Ishikawa (cell line): ENCODE measurements around the gene TRAPPC4.
A peak's percentile ranks its signal among the peaks of the same experiment; 100 is the strongest.

Experiments used
- CEBPB ChIP-seq: IDR thresholded peaks from 2 replicates; pipeline ENCODE4 v1.6.1; 2012
- CREB1 ChIP-seq: IDR thresholded peaks from 2 replicates; pipeline ENCODE4 v1.6.1; 2012; ENCODE audit warnings: low read depth
- EGR1 ChIP-seq: IDR thresholded peaks from 2 replicates; pipeline ENCODE4 v1.6.1; 2012
- EP300 ChIP-seq: IDR thresholded peaks from 2 replicates; pipeline ENCODE4 v1.6.1; 2012; ENCODE audit warnings: borderline replicate concordance
- FOXM1 ChIP-seq: IDR thresholded peaks from 2 replicates; pipeline ENCODE4 v1.6.1; 2012; ENCODE audit warnings: low read depth, borderline replicate concordance
- MAX ChIP-seq: IDR thresholded peaks from 2 replicates; pipeline ENCODE4 v1.6.1; 2012
- NFIC ChIP-seq: IDR thresholded peaks from 2 replicates; pipeline ENCODE4 v1.6.1; 2012
- RAD21 ChIP-seq: IDR thresholded peaks from 2 replicates; pipeline ENCODE4 v1.6.1; 2012; ENCODE audit warnings: low read depth
- REST ChIP-seq: IDR thresholded peaks from 2 replicates; pipeline ENCODE4 v1.6.1; 2012; ENCODE audit warnings: low read depth, mild to moderate bottlenecking
- TAF1 ChIP-seq: IDR thresholded peaks from 2 replicates; pipeline ENCODE4 v1.6.1; 2012; ENCODE audit warnings: low read depth, mild to moderate bottlenecking
- TCF12 ChIP-seq: IDR thresholded peaks from 2 replicates; pipeline ENCODE4 v1.6.1; 2012; ENCODE audit warnings: low read depth
- TEAD4 ChIP-seq: IDR thresholded peaks from 2 replicates; pipeline ENCODE4 v1.6.1; 2012
- YY1 ChIP-seq: IDR thresholded peaks from 2 replicates; pipeline ENCODE4 v1.6.1; 2012; ENCODE audit warnings: low read depth
- ZBTB7A ChIP-seq: IDR thresholded peaks from 2 replicates; pipeline ENCODE4 v1.6.1; 2012; ENCODE audit warnings: low read depth
- TF ChIP-seq, protein P1 (sequence below): IDR thresholded peaks from 2 replicates; pipeline ENCODE4 v1.6.1; 2012

The TRAPPC4 gene

GRCh38 chr11:118979434-118979833, 39.1 kb upstream of the TRAPPC4 start:
- TF ChIP-seq TEAD4: no peak

- TF ChIP-seq EP300 (no peak), TEAD4 (no peak), EGR1 (no peak), YY1 (no peak), RAD21 (no peak), NFIC (no peak)
These were observed 38.2 kb upstream of the TRAPPC4 start for GRCh38 chr11:118980191-118980881.

GRCh38 chr11:118984825-118985224, 33.7 kb upstream of the TRAPPC4 start:
- TF ChIP-seq, protein P1, sequence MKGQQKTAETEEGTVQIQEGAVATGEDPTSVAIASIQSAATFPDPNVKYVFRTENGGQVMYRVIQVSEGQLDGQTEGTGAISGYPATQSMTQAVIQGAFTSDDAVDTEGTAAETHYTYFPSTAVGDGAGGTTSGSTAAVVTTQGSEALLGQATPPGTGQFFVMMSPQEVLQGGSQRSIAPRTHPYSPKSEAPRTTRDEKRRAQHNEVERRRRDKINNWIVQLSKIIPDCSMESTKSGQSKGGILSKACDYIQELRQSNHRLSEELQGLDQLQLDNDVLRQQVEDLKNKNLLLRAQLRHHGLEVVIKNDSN: no peak
- TF ChIP-seq CREB1 (no peak), RAD21 (no peak), ZBTB7A (no peak), EP300 (no peak), TAF1 (no peak)

DNA sequence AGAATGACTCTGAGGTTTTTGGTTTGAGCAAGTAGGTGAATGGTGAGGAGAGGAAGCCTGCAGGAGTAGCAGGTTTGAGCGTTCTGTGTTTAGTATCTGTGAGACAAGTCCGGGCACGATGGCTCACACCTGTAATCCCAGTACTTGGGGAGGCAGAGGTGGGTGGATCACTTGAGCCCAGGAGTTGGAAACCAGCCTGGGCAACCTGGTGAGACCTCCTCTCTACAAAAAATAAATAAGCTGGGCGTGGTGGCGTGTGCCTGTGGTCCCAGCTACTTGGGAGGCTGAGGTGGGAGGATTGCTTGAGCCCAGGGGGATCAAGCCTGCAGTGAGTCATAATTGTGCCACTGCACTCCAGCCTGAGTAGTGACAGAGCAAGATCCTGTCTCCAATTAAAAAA, 30.3 kb upstream of the TRAPPC4 start:
- TF ChIP-seq TEAD4: no peak
- no peak for TF ChIP-seq YY1
- TF ChIP-seq FOXM1: no peak
- TF ChIP-seq CEBPB: no peak
- TF ChIP-seq, protein P1: no peak

- TF ChIP-seq FOXM1 (no peak), MAX (no peak), CEBPB (no peak)
These were observed 21.5 kb upstream of the TRAPPC4 start for GRCh38 chr11:118996926-118997626.

- TF ChIP-seq NFIC: no peak
- TF ChIP-seq YY1: peak; percentile 78
- TF ChIP-seq REST: no peak
- no peak for TF ChIP-seq EP300
- TF ChIP-seq FOXM1: no peak
- TF ChIP-seq EGR1: peak; percentile 42; the same call in 1 of the 2 replicates
- TF ChIP-seq, protein P1: no peak
- TF ChIP-seq TCF12: peak; percentile 59; the same call in 1 of the 2 replicates
- no peak for TF ChIP-seq CEBPB
- TF ChIP-seq ZBTB7A: no peak
- TF ChIP-seq MAX: peak; percentile 96
- no peak for TF ChIP-seq CREB1
- TF ChIP-seq RAD21: no peak
- TF ChIP-seq TAF1: peak; percentile 85
- TF ChIP-seq TEAD4: no peak; the same call in 1 of the 2 replicates
These were observed 20.8 kb upstream of the TRAPPC4 start, which contains the start of gene CENATAC for GRCh38 chr11:118997627-118998387. Gene CENATAC (plus strand): TSS chr11:118998138. CDS start chr11:118998198, 60 bp downstream.

DNA sequence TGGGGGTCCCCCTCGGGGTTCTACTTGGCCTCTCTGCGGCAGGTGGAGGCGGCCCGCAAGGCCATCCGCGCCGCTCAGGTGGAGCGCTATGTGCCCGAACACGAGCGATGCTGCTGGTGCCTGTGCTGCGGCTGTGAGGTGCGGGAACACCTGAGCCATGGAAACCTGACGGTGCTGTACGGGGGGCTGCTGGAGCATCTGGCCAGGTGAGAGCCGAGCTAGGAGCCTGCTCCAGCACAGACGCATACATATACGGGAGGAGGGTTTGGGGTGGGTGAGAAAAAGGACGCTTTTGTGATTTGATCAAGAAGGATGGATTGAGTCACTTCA, 20.2 kb upstream of the TRAPPC4 start:
- TF ChIP-seq ZBTB7A: no peak
- TF ChIP-seq REST: no peak
- no peak for TF ChIP-seq YY1
- no peak for TF ChIP-seq MAX
- TF ChIP-seq, protein P1: no peak
- TF ChIP-seq RAD21: no peak
- no peak for TF ChIP-seq CREB1
- TF ChIP-seq TEAD4: no peak
- no peak for TF ChIP-seq EGR1
- TF ChIP-seq EP300: no peak
- TF ChIP-seq TAF1: no peak
